Medulla oblongata (tissue), 1 donor: ENCODE data around the gene ZFAND2B.
A peak's percentile ranks its signal among the peaks of the same experiment; 100 is the strongest.

ENCODE experiments used
- DNase-seq: peaks from one replicate; pipeline ENCODE4 v3.0.0-alpha.2; 2015; ENCODE audit errors: extremely low spot score

Gene ZFAND2B

GRCh38 chr2:219220652-219221402 is 14.2 kb downstream of the ZFAND2B start:
- DNase-seq: no peak

- DNase-seq: no peak
Measured at GRCh38 chr2:219221957-219222518, 15.5 kb downstream of the ZFAND2B start.

GRCh38 chr2:219223831-219224610 is 17.4 kb downstream of the ZFAND2B start:
- no peak for DNase-seq

- DNase-seq: no peak
Measured at GRCh38 chr2:219225350-219225749, 18.8 kb downstream of the ZFAND2B start.

GRCh38 chr2:219228041-219228910 is 21.7 kb downstream of the ZFAND2B start:
- DNase-seq: peak; percentile 21

GRCh38 chr2:219228911-219229304 is 22.3 kb downstream of the ZFAND2B start:
- DNase-seq: no peak

- DNase-seq: peak; percentile 100
Measured at GRCh38 chr2:219229305-219230058, 22.9 kb downstream of the ZFAND2B start, which contains the start of the genes ANKZF1 and ATG9A. TSS of gene ANKZF1 (plus strand) at chr2:219229806. CDS start at chr2:219230258, 452 bp downstream. TSS of gene ATG9A (minus strand) at chr2:219229636. CDS start at chr2:219228024, 1,612 bp downstream.

GRCh38 chr2:219230059-219230540 is 23.5 kb downstream of the ZFAND2B start:
- no peak for DNase-seq

GRCh38 chr2:219234331-219234730 is 27.7 kb downstream of the ZFAND2B start:
- DNase-seq: no peak

- no peak for DNase-seq
Measured at GRCh38 chr2:219243291-219243761, 36.7 kb downstream of the ZFAND2B start.

- DNase-seq: no peak
Measured at GRCh38 chr2:219244789-219245147, 38.2 kb downstream of the ZFAND2B start.

- DNase-seq: peak; percentile 93
Measured at GRCh38 chr2:219245148-219245898, 38.7 kb downstream of the ZFAND2B start, which contains the start of the genes GLB1L and STK16. TSS of gene GLB1L (minus strand) at chr2:219245444. CDS start at chr2:219243573, 1,871 bp downstream. TSS of gene STK16 (plus strand) at chr2:219245479. CDS start at chr2:219246000, 521 bp downstream.

- DNase-seq: peak; percentile 23
Measured at GRCh38 chr2:219245899-219246230, 39.3 kb downstream of the ZFAND2B start.

GRCh38 chr2:219246559-219246958 is 40.0 kb downstream of the ZFAND2B start:
- no peak for DNase-seq

- DNase-seq: no peak
Measured at GRCh38 chr2:219247678-219248642, 41.4 kb downstream of the ZFAND2B start.

- no peak for DNase-seq
Measured at GRCh38 chr2:219248845-219249202, 42.2 kb downstream of the ZFAND2B start.

GRCh38 chr2:219249203-219249980 is 42.8 kb downstream of the ZFAND2B start:
- DNase-seq: peak; percentile 79
